Stimulated activated effector memory CD8-positive, alpha-beta T cell treated with anti-CD3 and anti-CD28 coated beads, Interleukin-12 subunit alpha, Interleukin-12 subunit beta, amount 100 ng/mL, for 72 hours (primary cell): ENCODE data around the gene OAF.

Source experiments
- ATAC-seq: fragments of 150-1000 bp; cut with Tn5 transposase; 2 replicates; pipeline ENCODE4 v1.10.0; 2021
- DNase-seq, 2 donors: peaks; one replicate each; pipeline ENCODE4 v3.0.0; 2021 to 2022; ENCODE audit warnings: low spot score in 2 of 2
- H3K27ac Mint-ChIP-seq: one replicate; pipeline ENCODE4 v1.8.0; 2022; ENCODE audit warnings: mild to moderate bottlenecking, mixed read lengths
- H3K36me3 Mint-ChIP-seq: one replicate; pipeline ENCODE4 v1.8.0; 2022; ENCODE audit warnings: mild to moderate bottlenecking, mixed read lengths
- H3K4me1 Mint-ChIP-seq: one replicate; pipeline ENCODE4 v1.8.0; 2022; ENCODE audit warnings: mixed read lengths
- H3K4me3 Mint-ChIP-seq: one replicate; pipeline ENCODE4 v1.8.0; 2022; ENCODE audit warnings: mild to moderate bottlenecking, mixed read lengths
- H3K9me3 Mint-ChIP-seq: one replicate; pipeline ENCODE4 v1.8.0; 2022; ENCODE audit warnings: mixed read lengths

The OAF gene

DNA sequence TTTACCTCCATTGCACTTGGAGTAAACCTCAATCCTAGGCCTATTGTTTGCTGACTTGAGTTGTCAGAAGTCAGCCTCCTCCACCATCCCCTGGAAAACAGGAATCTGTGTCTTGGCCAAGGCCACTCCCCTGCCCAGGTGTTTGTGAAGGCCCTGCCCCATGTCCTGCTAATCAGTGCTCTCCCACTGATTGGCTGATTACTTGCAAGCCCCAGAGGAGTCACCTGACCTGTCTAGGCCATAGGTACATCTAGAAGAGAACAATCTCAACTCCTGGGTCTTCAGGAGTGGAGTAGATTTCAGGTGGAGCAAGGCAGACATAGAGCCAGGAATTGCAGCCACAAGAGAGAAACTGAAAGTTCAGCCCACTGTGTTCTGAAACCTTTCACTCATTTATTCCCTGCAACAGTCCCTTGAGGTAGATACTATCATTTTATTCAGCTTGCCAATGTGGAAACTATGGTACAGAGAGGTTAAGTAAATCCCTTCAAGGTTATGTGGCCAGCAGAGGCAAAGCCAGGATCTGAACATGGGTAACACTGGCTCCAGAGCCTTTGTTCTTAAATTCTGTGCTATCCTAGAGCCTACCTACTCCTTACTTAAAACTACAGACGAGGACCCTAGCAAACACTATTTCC, 10.4 kb downstream of the OAF start:
- Mint-ChIP-seq H3K27ac (no peak overlapping the region), H3K9me3 (no peaks in the 10 kb centered on the region), H3K4me1 (peaks cover 15% of the 10 kb centered on the region), H3K36me3 (no peaks in the 10 kb centered on the region), H3K4me3 (no peak overlapping the region)
- ATAC-seq (no peak), DNase-seq (no peak)

DNA sequence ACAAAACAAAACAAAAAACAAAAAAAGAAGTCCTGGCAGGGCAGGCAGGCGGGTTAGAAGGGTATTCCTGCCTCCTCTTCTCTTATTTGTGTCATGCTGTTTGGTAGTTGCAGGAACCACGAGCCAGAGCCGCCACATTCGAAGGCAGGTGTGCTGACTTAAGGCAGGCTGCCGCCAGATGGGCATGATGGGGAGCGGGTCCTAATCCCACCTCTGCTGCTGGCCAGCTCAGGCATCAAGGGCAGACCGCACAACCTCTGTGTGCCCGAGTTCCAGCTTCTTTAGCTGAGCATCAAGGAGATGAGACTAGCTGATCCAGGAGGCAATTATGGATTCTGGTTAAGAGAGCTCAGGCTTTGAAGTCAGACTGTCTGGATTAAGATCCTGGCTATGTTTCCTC, 12.1 kb downstream of the OAF start:
- Mint-ChIP-seq H3K4me1 (peaks cover 15% of the 10 kb centered on the region), H3K36me3 (no peaks in the 10 kb centered on the region), H3K27ac (no peak overlapping the region), H3K4me3 (no peak overlapping the region), H3K9me3 (no peaks in the 10 kb centered on the region)
- ATAC-seq (no peak), DNase-seq (no peak)

- no peak for DNase-seq
- Mint-ChIP-seq H3K36me3 (no peaks in the 10 kb centered on the region), H3K9me3 (no peaks in the 10 kb centered on the region), H3K4me3 (no peak overlapping the region), H3K4me1 (peaks cover 15% of the 10 kb centered on the region), H3K27ac (no peak overlapping the region)
- ATAC-seq = no peak
Observed at GRCh38 chr11:120223793-120224192, 13.0 kb downstream of the OAF start.

GRCh38 chr11:120224361-120224760, 13.5 kb downstream of the OAF start:
- ATAC-seq (no peak), DNase-seq (no peak)
- H3K27ac Mint-ChIP-seq = no peak overlapping the region
- H3K36me3 Mint-ChIP-seq = no peaks in the 10 kb centered on the region
- H3K9me3 Mint-ChIP-seq = no peaks in the 10 kb centered on the region
- H3K4me3 Mint-ChIP-seq = no peak overlapping the region
- H3K4me1 Mint-ChIP-seq = peaks cover 15% of the 10 kb centered on the region

GRCh38 chr11:120224972-120225909, 14.4 kb downstream of the OAF start:
- Mint-ChIP-seq H3K4me3 (no peak overlapping the region), H3K9me3 (no peaks in the 10 kb centered on the region)

DNA sequence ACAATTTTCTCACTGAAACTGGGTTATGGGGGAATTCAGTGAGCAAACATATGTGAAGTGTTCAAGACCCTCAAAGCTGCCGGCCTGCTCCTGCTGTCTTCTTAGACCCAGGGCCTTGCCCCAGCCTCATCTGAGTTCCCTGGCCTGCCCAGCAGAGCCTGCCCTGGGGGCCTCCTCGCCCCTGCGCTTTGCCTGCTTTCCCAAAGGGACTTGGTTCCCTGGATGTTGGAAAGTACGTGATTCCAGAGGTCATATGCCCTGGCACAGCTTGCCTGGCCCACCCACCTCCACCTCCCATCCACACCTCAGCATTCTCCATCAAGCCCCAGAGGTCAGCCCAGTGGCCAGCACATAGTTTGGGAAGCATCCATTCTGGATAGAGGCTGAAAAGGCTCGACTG, 15.4 kb downstream of the OAF start:
- Mint-ChIP-seq H3K27ac (no peak overlapping the region), H3K36me3 (no peaks in the 10 kb centered on the region), H3K4me3 (no peak overlapping the region), H3K4me1 (peaks cover 10% of the 10 kb centered on the region), H3K9me3 (no peaks in the 10 kb centered on the region)
- no peak for ATAC-seq
- DNase-seq = no peak

More at GRCh38 chr11:120224972-120225909, 14.4 kb downstream of the OAF start:
- no peak for ATAC-seq
- no peak overlapping the region for H3K27ac Mint-ChIP-seq
- peaks cover 13% of the 10 kb centered on the region for H3K4me1 Mint-ChIP-seq
- no peaks in the 10 kb centered on the region for H3K36me3 Mint-ChIP-seq
- no peak for DNase-seq

DNA sequence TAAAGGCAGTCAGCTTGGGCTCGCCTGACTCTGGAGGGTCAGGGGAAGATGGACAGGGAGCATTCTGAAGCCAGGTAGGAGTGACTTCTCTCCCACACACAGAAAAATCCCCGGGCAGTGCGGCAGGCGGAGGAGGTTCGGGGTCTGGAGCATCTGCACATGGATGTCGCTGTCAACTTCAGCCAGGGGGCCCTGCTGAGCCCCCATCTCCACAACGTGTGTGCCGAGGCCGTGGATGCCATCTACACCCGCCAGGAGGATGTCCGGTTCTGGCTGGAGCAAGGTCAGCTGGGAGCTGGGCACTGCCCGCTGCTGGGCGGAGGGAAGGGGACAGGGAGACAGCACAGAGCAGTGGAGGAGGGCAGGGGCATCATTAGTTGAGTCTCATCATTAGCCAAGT, 15.9 kb downstream of the OAF start:
- ATAC-seq = no peak
- no peaks in the 10 kb centered on the region for H3K36me3 Mint-ChIP-seq

DNA sequence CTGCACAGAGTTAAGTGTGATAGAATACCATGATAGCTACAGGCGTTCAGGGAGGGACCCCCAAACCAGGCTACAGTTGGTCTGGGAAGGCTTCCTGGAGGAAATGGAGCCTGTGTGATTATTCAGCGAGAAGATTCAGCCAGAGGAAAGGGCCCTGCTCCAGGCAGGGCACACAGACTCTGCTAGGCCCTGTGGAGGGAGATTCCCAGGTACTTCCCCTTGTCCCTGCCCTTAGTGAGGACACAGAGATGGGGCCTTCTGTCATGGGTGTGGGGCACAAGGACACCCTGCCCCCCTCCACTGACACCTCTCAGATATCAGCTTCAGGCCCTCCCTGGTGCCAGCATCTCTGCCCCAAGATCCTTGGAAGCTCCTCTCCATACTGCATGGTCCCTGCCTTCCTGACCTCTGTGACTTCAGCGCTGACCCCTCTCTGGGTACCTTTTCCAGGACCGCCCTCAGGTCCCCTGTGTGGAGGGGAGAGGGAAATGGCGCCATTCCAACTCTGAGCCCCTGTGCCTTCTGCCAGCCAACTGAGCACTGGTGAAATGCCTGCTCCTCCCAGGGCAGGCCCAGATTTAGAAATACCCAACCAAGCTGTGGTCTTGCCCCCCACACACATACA, 16.5 kb downstream of the OAF start:
- no peaks in the 10 kb centered on the region for H3K9me3 Mint-ChIP-seq
- H3K4me3 Mint-ChIP-seq = no peak overlapping the region
- H3K27ac Mint-ChIP-seq = no peak overlapping the region
- peaks cover 10% of the 10 kb centered on the region for H3K4me1 Mint-ChIP-seq
- H3K36me3 Mint-ChIP-seq = no peaks in the 10 kb centered on the region
- ATAC-seq (no peak), DNase-seq (no peak)

More for the DNA sequence above, 15.9 kb downstream of the OAF start:
- Mint-ChIP-seq H3K27ac (no peak overlapping the region), H3K4me1 (peaks cover 10% of the 10 kb centered on the region), H3K9me3 (no peaks in the 10 kb centered on the region), H3K4me3 (no peak overlapping the region)
- no peak for DNase-seq

DNA sequence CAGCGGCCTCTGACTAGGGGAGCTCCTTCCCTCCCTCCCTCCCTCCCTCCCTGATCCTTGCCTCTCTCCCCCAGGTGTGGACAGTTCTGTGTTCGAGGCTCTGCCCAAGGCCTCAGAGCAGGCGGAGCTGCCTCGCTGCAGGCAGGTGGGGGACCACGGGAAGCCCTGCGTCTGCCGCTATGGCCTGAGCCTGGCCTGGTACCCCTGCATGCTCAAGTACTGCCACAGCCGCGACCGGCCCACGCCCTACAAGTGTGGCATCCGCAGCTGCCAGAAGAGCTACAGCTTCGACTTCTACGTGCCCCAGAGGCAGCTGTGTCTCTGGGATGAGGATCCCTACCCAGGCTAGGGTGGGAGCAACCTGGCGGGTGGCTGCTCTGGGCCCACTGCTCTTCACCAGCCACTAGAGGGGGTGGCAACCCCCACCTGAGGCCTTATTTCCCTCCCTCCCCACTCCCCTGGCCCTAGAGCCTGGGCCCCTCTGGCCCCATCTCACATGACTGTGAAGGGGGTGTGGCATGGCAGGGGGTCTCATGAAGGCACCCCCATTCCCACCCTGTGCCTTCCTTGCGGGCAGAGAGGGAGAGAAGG, 18.1 kb downstream of the OAF start:
- Mint-ChIP-seq H3K36me3 (no peaks in the 10 kb centered on the region), H3K9me3 (no peaks in the 10 kb centered on the region), H3K4me3 (no peak overlapping the region), H3K4me1 (peaks cover 10% of the 10 kb centered on the region), H3K27ac (no peak overlapping the region)
- ATAC-seq = no peak
- DNase-seq = no peak

GRCh38 chr11:120229451-120230424, 18.9 kb downstream of the OAF start:
- H3K4me3 Mint-ChIP-seq = no peak overlapping the region
- no peak for DNase-seq

DNA sequence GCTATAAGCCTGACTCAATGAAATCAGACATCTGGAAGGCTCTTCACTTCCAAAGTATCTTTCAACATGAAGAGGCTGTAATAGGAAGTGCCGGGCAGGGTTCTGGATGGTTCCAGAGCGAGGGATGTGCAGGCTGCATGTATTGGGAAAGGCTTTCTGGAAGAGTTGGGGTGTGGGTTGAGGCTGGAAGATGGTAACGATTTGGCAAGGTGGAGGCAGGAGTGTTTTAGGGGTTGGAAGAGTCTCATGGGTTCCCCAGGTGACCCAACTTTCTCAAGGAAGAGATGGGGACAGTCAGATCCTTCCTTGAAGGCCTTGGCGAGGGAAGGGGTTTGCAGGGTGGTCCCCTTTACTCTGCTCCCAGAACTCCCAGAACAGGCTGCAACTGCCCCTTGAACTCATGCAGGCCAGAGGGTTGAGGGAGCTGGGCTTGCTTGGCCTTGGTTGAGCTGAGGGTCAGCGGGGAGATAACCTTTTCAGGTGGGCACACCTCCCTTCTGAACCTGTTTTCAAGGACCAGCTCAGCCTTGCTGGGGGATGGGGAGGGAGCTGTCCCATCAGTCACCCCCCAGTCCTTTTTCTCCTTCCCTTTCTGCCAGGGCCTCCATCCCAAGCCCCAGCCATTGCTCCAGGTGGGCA, 19.7 kb downstream of the OAF start:
- no peaks in the 10 kb centered on the region for H3K9me3 Mint-ChIP-seq

More at GRCh38 chr11:120229451-120230424, 18.9 kb downstream of the OAF start:
- no peaks in the 10 kb centered on the region for H3K9me3 Mint-ChIP-seq
- no peak for ATAC-seq
- no peaks in the 10 kb centered on the region for H3K36me3 Mint-ChIP-seq
- H3K4me1 Mint-ChIP-seq = peaks cover 5% of the 10 kb centered on the region
- H3K27ac Mint-ChIP-seq = no peak overlapping the region

DNA sequence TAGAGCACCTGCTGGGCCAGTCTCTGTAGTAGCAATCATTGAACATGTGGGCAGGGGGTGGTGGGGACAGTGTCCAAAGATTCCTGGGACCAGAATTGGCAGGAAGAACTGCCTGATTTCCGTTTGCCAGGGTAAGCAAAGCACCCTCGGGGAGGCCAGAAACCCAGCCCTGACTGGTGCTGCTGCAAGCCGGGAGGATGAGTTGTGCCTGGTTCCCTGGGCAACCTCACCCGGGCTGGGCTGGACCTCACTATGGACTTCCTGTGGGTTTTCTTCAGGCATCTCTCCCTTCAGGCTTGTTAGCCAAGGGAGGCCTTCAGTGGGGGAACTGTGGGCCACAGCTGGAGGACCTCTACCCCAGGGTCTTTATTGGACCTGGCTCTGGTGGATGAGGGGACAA, 21.1 kb downstream of the OAF start:
- H3K9me3 Mint-ChIP-seq = no peaks in the 10 kb centered on the region
- H3K4me1 Mint-ChIP-seq = no peaks in the 10 kb centered on the region
- H3K4me3 Mint-ChIP-seq = no peak overlapping the region
- DNase-seq = no peak
- H3K36me3 Mint-ChIP-seq = no peaks in the 10 kb centered on the region
- no peak overlapping the region for H3K27ac Mint-ChIP-seq
- ATAC-seq = no peak

More for the DNA sequence above, 19.7 kb downstream of the OAF start:
- ATAC-seq (no peak), DNase-seq (no peak)
- H3K4me1 Mint-ChIP-seq = no peaks in the 10 kb centered on the region
- no peak overlapping the region for H3K27ac Mint-ChIP-seq
- no peak overlapping the region for H3K4me3 Mint-ChIP-seq
- H3K36me3 Mint-ChIP-seq = no peaks in the 10 kb centered on the region

- Mint-ChIP-seq H3K4me1 (no peaks in the 10 kb centered on the region), H3K4me3 (no peak overlapping the region), H3K27ac (no peak overlapping the region), H3K9me3 (no peaks in the 10 kb centered on the region), H3K36me3 (no peaks in the 10 kb centered on the region)
- no peak for DNase-seq
- ATAC-seq = no peak
Observed at GRCh38 chr11:120233207-120233803, 22.5 kb downstream of the OAF start.
